Activated CD8-positive, alpha-beta T cell treated with anti-CD3 and anti-CD28 coated beads, Interleukin-2, amount 10 ng/mL, durations not matched to agents 7 days and 5 days (primary cell): Measurements from ENCODE around the gene YRDC. TPM values are rescaled to one million over a fixed set of nuclear protein-coding genes. Genes with fewer than 3 reads are reported as not detected.

ENCODE experiments used
- total RNA-seq, 2 experiments: library from RNA; stranded (reverse); gene quantifications; one replicate each; pipeline ENCODE4 v1.2.3, GENCODE V29; 2021

The YRDC gene
- total RNA-seq, 2 experiments from 2014 or later = 17.1 to 17.3 TPM

Other genes starting within 250 kb of the YRDC start
- gene GNL2, start 212.3 kb downstream of the YRDC start, total RNA-seq = 10 to 100 TPM; 50.8 to 54.4 TPM
- gene RSPO1, start 173.3 kb downstream of the YRDC start, total RNA-seq = not detected
- 100 to 1,000 TPM in 1 of 2 experiments, 10 to 100 TPM in 1; 97.3 to 102 TPM for gene CDCA8, start 115.7 kb downstream of the YRDC start, total RNA-seq
- gene EPHA10, start 43.1 kb downstream of the YRDC start, total RNA-seq = not detected
- gene MANEAL, start 14.4 kb downstream of the YRDC start, total RNA-seq = 1 to 10 TPM; 1.2 to 2.5 TPM
- 10 to 100 TPM; 19.1 to 22.2 TPM for gene C1orf122, start 418 bp downstream of the YRDC start, total RNA-seq
- 10 to 100 TPM; 22.4 to 27.7 TPM for gene MTF1, start 51.4 kb upstream of the YRDC start, total RNA-seq
- gene INPP5B, start 138.8 kb upstream of the YRDC start, total RNA-seq = 10 to 100 TPM; 40.2 to 41.1 TPM
- gene SF3A3, start 181.8 kb upstream of the YRDC start, total RNA-seq = 10 to 100 TPM; 86.3 to 98.0 TPM
- 10 to 100 TPM; 12.4 to 13.5 TPM for gene FHL3, start 197.3 kb upstream of the YRDC start, total RNA-seq
- gene UTP11, start 204.5 kb upstream of the YRDC start, total RNA-seq = 10 to 100 TPM; 39.0 to 39.5 TPM
- not detected for gene POU3F1, start 238.6 kb upstream of the YRDC start, total RNA-seq